ENCODE results near the gene SPRR2E. TPM values are rescaled to one million over a fixed set of nuclear protein-coding genes. Genes with fewer than 3 reads are reported as not detected.
"Not testable (repeated sequence)": the region's sequence is repeated elsewhere in the genome, so short reads cannot be mapped to it uniquely, and the experiment has no call there.

Gene SPRR2E
- total RNA-seq, 1 donor from 2014 or later: not detected

DNA sequence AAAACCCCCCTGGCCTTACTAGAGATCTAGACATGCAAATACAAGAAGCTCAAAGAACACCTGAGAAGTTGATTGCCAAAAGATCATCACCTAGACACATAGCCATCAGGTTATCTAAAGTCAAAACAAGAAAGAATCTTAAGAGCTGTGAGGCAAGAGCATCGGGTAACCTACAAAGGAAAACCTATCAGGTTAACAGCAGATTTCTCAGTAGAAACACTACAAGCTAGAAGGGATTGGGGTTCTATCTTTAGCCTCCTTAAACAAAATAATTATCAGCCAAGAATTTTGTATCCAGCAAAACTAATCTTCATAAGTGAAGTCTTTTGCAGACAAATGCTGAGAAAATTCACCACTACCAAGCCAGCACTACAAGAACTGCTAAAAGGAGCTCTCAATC lies 31.2 kb upstream of the SPRR2E start:
- no peaks in the 10 kb centered on the region for H3K79me2 ChIP-seq (ENCODE audit: low read depth)
- no peak overlapping the region for H3K27ac ChIP-seq
- no peak for DNase-seq (ENCODE audit: low spot score)
- H3K9ac ChIP-seq: no peak overlapping the region
- TF ChIP-seq EZH2 (IDR thresholded peaks at IDR 0.05): no peak
- TF ChIP-seq, protein P1, sequence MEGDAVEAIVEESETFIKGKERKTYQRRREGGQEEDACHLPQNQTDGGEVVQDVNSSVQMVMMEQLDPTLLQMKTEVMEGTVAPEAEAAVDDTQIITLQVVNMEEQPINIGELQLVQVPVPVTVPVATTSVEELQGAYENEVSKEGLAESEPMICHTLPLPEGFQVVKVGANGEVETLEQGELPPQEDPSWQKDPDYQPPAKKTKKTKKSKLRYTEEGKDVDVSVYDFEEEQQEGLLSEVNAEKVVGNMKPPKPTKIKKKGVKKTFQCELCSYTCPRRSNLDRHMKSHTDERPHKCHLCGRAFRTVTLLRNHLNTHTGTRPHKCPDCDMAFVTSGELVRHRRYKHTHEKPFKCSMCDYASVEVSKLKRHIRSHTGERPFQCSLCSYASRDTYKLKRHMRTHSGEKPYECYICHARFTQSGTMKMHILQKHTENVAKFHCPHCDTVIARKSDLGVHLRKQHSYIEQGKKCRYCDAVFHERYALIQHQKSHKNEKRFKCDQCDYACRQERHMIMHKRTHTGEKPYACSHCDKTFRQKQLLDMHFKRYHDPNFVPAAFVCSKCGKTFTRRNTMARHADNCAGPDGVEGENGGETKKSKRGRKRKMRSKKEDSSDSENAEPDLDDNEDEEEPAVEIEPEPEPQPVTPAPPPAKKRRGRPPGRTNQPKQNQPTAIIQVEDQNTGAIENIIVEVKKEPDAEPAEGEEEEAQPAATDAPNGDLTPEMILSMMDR (IDR thresholded peaks at IDR 0.05): no peak
- no peak for TF ChIP-seq EZH2phosphoT487 (IDR thresholded peaks at IDR 0.05)
- no peaks in the 10 kb centered on the region for H3K36me3 ChIP-seq
- H3K4me2 ChIP-seq: no peak overlapping the region
- H3K4me3 ChIP-seq: no peak overlapping the region
- no peaks in the 10 kb centered on the region for H3K4me1 ChIP-seq
- Mint-ChIP-seq H3K36me3 (peaks cover 2% of the 10 kb centered on the region), H3K4me3 (no peak overlapping the region), H3K27ac (no peak overlapping the region), H3K9me3 (peaks cover 14% of the 10 kb centered on the region), H3K4me1 (peaks cover 11% of the 10 kb centered on the region), H3K27me3 (ENCODE audit: insufficient read depth, low read depth) (peaks cover 3% of the 10 kb centered on the region)
- H3F3A ChIP-seq (ENCODE audit: low read depth): no peaks in the 10 kb centered on the region
- H3K9me3 ChIP-seq (ENCODE audit: low read depth): peaks cover 19% of the 10 kb centered on the region
- H4K20me1 ChIP-seq (ENCODE audit: low read depth): no peaks in the 10 kb centered on the region
- no peaks in the 10 kb centered on the region for H3K27me3 ChIP-seq
- no peak overlapping the region for H2AFZ ChIP-seq (replicated peaks)

DNA sequence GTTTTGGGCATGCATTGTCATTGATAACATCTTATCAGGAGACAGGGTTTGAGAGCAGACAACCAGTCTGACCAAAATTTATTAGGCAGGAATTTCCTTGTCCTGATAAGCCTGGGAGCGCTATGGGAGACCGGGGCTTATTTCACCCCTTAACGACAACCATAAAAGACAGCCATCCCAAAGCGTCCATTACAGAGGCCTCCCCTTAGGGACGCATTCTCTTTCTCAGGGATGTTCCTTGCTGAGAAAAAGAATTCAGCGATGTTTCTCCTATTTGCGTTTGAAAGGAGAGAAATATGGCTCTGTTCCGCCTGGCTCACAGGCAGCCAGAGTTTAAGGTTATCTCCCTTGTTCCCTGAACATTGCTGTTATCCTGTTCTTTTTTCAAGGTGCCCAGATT lies 29.5 kb upstream of the SPRR2E start:
- H3K36me3 Mint-ChIP-seq; H3K27ac ChIP-seq; H3K79me2 ChIP-seq (ENCODE audit: low read depth); H2AFZ ChIP-seq (replicated peaks); H3K4me3 ChIP-seq; H3K27me3 Mint-ChIP-seq (ENCODE audit: insufficient read depth, low read depth); H3K9ac ChIP-seq; H3K4me2 ChIP-seq; H3K27ac Mint-ChIP-seq; DNase-seq (ENCODE audit: low spot score); H3F3A ChIP-seq (ENCODE audit: low read depth); H4K20me1 ChIP-seq (ENCODE audit: low read depth); H3K4me1 ChIP-seq; H3K27me3 ChIP-seq; H3K36me3 ChIP-seq; H3K4me3 Mint-ChIP-seq: not testable (repeated sequence)
- peaks cover 14% of the 10 kb centered on the region for H3K9me3 Mint-ChIP-seq
- H3K9me3 ChIP-seq (ENCODE audit: low read depth): peaks cover 24% of the 10 kb centered on the region
- H3K4me1 Mint-ChIP-seq: peaks cover 11% of the 10 kb centered on the region

DNA sequence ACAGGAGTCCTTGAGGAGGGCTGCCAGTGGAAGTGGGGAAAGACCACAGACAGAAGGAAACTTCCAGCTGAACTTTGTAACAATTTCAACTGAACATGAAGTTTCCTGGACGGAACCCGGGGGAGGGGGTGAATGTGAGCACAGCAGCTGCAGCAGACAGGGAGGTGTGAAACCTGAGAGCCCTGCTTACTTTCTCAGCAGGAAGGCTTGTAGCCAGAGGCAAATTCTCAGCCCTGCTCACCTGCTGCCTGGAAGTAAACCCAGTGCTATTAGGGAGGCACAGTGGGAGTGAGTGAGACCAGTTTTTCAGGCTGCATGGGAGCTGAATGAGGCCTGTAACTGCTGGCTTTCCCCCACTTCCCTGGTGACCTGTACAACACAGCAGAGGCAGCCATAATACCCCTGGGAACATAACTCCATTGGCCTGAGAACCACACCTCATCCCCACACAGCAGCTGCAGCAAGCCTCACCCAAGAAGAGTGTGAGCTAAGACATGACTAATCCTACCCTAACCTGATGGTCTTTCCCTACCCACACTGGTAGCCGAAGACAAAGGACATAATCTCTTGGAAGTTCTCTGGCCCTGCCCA lies 28.6 kb upstream of the SPRR2E start:
- peaks cover 24% of the 10 kb centered on the region for H3K9me3 ChIP-seq (ENCODE audit: low read depth)
- H3K79me2 ChIP-seq (ENCODE audit: low read depth): no peaks in the 10 kb centered on the region
- H3K4me2 ChIP-seq: no peak overlapping the region
- Mint-ChIP-seq H3K36me3 (peaks cover 2% of the 10 kb centered on the region), H3K27ac (peak overlapping the region; percentile 72), H3K4me3 (peak overlapping the region; percentile 42), H3K4me1 (peaks cover 11% of the 10 kb centered on the region), H3K27me3 (ENCODE audit: insufficient read depth, low read depth) (peaks cover 3% of the 10 kb centered on the region), H3K9me3 (peaks cover 14% of the 10 kb centered on the region)
- no peak overlapping the region for H3K27ac ChIP-seq
- no peak overlapping the region for H2AFZ ChIP-seq (replicated peaks)
- TF ChIP-seq EZH2 (IDR thresholded peaks at IDR 0.05) (no peak), EZH2phosphoT487 (IDR thresholded peaks at IDR 0.05) (no peak)
- peak; percentile 16 for DNase-seq (ENCODE audit: low spot score)
- no peaks in the 10 kb centered on the region for H3K36me3 ChIP-seq
- no peak overlapping the region for H3K4me3 ChIP-seq
- H4K20me1 ChIP-seq (ENCODE audit: low read depth): no peaks in the 10 kb centered on the region
- H3F3A ChIP-seq (ENCODE audit: low read depth): no peaks in the 10 kb centered on the region
- no peaks in the 10 kb centered on the region for H3K27me3 ChIP-seq
- H3K4me1 ChIP-seq: no peaks in the 10 kb centered on the region
- no peak overlapping the region for H3K9ac ChIP-seq

DNA sequence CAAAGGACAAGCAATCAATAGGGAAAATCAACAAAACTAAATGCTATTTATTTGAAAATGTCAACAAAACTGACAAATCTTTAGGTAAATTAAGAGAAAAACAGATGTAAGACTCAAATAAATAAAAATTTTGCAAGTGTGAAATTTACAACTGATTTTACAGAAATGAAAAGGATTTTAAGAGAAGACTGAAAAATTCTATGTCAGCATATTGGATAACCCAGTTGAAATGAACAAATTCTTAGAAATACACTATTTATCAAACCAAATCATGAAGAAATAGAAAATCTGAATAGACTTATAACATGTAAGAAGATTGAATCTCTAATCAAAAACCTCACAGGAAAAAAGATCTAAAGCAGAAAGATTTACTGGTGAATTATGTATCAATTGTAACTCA lies 26.6 kb upstream of the SPRR2E start:
- Mint-ChIP-seq H3K4me1 (peaks cover 11% of the 10 kb centered on the region), H3K9me3 (peaks cover 11% of the 10 kb centered on the region), H3K27ac (no peak overlapping the region), H3K36me3 (peaks cover 2% of the 10 kb centered on the region), H3K27me3 (ENCODE audit: insufficient read depth, low read depth) (peaks cover 3% of the 10 kb centered on the region), H3K4me3 (no peak overlapping the region)
- H3K27ac ChIP-seq: no peak overlapping the region
- H2AFZ ChIP-seq (replicated peaks): no peak overlapping the region
- peaks cover 24% of the 10 kb centered on the region for H3K9me3 ChIP-seq (ENCODE audit: low read depth)
- no peaks in the 10 kb centered on the region for H3K79me2 ChIP-seq (ENCODE audit: low read depth)
- DNase-seq (ENCODE audit: low spot score): no peak
- H3K4me2 ChIP-seq: no peak overlapping the region
- no peak overlapping the region for H3K4me3 ChIP-seq
- H3F3A ChIP-seq (ENCODE audit: low read depth): no peaks in the 10 kb centered on the region
- no peaks in the 10 kb centered on the region for H3K27me3 ChIP-seq
- no peak for TF ChIP-seq EZH2 (IDR thresholded peaks at IDR 0.05)
- TF ChIP-seq, protein P1 (IDR thresholded peaks at IDR 0.05): no peak
- no peak for TF ChIP-seq EZH2phosphoT487 (IDR thresholded peaks at IDR 0.05)
- no peaks in the 10 kb centered on the region for H3K4me1 ChIP-seq
- H3K9ac ChIP-seq: no peak overlapping the region
- no peaks in the 10 kb centered on the region for H3K36me3 ChIP-seq
- no peaks in the 10 kb centered on the region for H4K20me1 ChIP-seq (ENCODE audit: low read depth)
